Adrenal gland (tissue), 5 donors: ENCODE results near the gene KCTD10.
A peak's percentile ranks its signal among the peaks of the same experiment; 100 is the strongest.

Experiments used
- CTCF ChIP-seq, 6 experiments: fragments of 450-650 bp in 4 of 6; fragments of 200-600 bp in 2 of 6; sonication (generic) in 1 of 6; IDR thresholded peaks; 1 replicate in 5 of 6; 2 replicates in 1 of 6; pipeline versions ENCODE4 v1.5.1 to v1.8.0; 2016 to 2021; ENCODE audit warnings: antibody characterized with exemption in 6 of 6, mild to moderate bottlenecking in 2 of 6, moderate library complexity in 1 of 6
- POLR2A ChIP-seq, 2 donors: fragments of 450-650 bp; IDR thresholded peaks; one replicate each; pipeline ENCODE4 v1.6.1; 2017; ENCODE audit warnings: antibody characterized with exemption in 2 of 2, mild to moderate bottlenecking in 2 of 2, moderate library complexity in 1 of 2
- donor health status: DM: no; HTN: no; CAD: no.

- no peak for TF ChIP-seq POLR2A (IDR thresholded peaks at IDR 0.05)
- TF ChIP-seq CTCF (IDR thresholded peaks at IDR 0.05): peak; percentile 76 to 88 (median 80)
Measured at GRCh38 chr12:109518820-109519665, 41.9 kb upstream of the KCTD10 start.
